Naive thymus-derived CD4-positive, alpha-beta T cell (primary cell): ENCODE results near the gene KLRF1. TPM values are rescaled to one million over a fixed set of nuclear protein-coding genes. Genes with fewer than 3 reads are reported as not detected.

ENCODE experiments used
- ATAC-seq: fragments of 150-1000 bp; cut with Tn5 transposase; 2 replicates; pipeline ENCODE4 v1.10.0; 2021; ENCODE audit warnings: mild to moderate bottlenecking, moderate library complexity
- CTCF ChIA-PET: fragments of 350-600 bp; sonication (Branson Sonifier 250); formaldehyde crosslinking; loops from one replicate; lab custom pipeline; 2021; ENCODE audit warnings: antibody characterized with exemption; lab: Charles Lee
- POLR2A ChIA-PET: fragments of 350-600 bp; sonication (Branson Sonifier 250); formaldehyde crosslinking; loops from one replicate; lab custom pipeline; 2021; ENCODE audit warnings: antibody characterized with exemption, inconsistent platforms; lab: Charles Lee
- DNase-seq, 9 donors: peaks; one replicate each; pipeline versions ENCODE4 v3.0.0 to v3.0.0-alpha.2; 2020 to 2022; ENCODE audit warnings: mixed read lengths in 1 of 9
- H3K27ac ChIP-seq: one replicate; pipeline ENCODE4 v1.7.0; 2013; ENCODE audit warnings: mild to moderate bottlenecking, low read depth, low read length, moderate library complexity
- H3K27me3 ChIP-seq, 2 donors: one replicate each; pipeline ENCODE4 v1.7.0; 2013; ENCODE audit warnings: low read length in 2 of 2, mild to moderate bottlenecking in 2 of 2, moderate library complexity in 2 of 2; ENCODE audit not compliant: control insufficient read depth in 2 of 2, insufficient read depth in 2 of 2
- H3K36me3 ChIP-seq, 3 experiments: 1 replicate in 2 of 3; 2 replicates in 1 of 3; pipeline ENCODE4 v1.7.0; 2013; ENCODE audit warnings: low read length in 3 of 3, mild to moderate bottlenecking in 3 of 3, moderate library complexity in 1 of 3; ENCODE audit not compliant: insufficient read depth in 3 of 3, control insufficient read depth in 2 of 3
- H3K4me1 ChIP-seq, 2 donors: one replicate each; pipeline ENCODE4 v1.7.0; 2013; ENCODE audit warnings: low read length in 2 of 2, mild to moderate bottlenecking in 2 of 2, moderate library complexity in 1 of 2; ENCODE audit not compliant: control insufficient read depth in 2 of 2, insufficient read depth in 2 of 2
- H3K4me3 ChIP-seq: 2 replicates; pipeline ENCODE4 v1.7.0; 2013; ENCODE audit warnings: mild to moderate bottlenecking, low read length
- H3K9me3 ChIP-seq, 3 experiments: 1 replicate in 2 of 3; 2 replicates in 1 of 3; pipeline ENCODE4 v1.7.0; 2013; ENCODE audit warnings: low read length in 3 of 3; ENCODE audit not compliant: control insufficient read depth in 2 of 3
- H3K27ac Mint-ChIP-seq, 9 donors: one replicate each; pipeline ENCODE4 v1.8.0; 2020 to 2022; ENCODE audit warnings: mixed read lengths in 9 of 9, mild to moderate bottlenecking in 8 of 9, moderate library complexity in 5 of 9, inconsistent platforms in 2 of 9
- H3K27me3 Mint-ChIP-seq, 5 donors: one replicate each; pipeline ENCODE4 v1.8.0; 2021 to 2022; ENCODE audit warnings: mixed read lengths in 5 of 5, mild to moderate bottlenecking in 1 of 5
- H3K36me3 Mint-ChIP-seq, 5 donors: one replicate each; pipeline ENCODE4 v1.8.0; 2020 to 2022; ENCODE audit warnings: mixed read lengths in 5 of 5, mild to moderate bottlenecking in 3 of 5, inconsistent platforms in 1 of 5
- H3K4me1 Mint-ChIP-seq, 7 donors: one replicate each; pipeline ENCODE4 v1.8.0; 2020 to 2022; ENCODE audit warnings: mixed read lengths in 7 of 7, mild to moderate bottlenecking in 3 of 7, inconsistent platforms in 1 of 7
- H3K4me3 Mint-ChIP-seq, 10 donors: one replicate each; pipeline ENCODE4 v1.8.0; 2020 to 2022; ENCODE audit warnings: mild to moderate bottlenecking in 10 of 10, mixed read lengths in 10 of 10, moderate library complexity in 6 of 10, inconsistent platforms in 2 of 10
- H3K9me3 Mint-ChIP-seq, 11 donors: one replicate each; pipeline ENCODE4 v1.8.0; 2020 to 2022; ENCODE audit warnings: mixed read lengths in 11 of 11, mild to moderate bottlenecking in 4 of 11, inconsistent platforms in 1 of 11, moderate library complexity in 1 of 11
- intact Hi-C, 2 donors: fragments of 100-400 bp; cut with micrococcal nuclease; formaldehyde crosslinking; loops; one replicate each; pipeline ENCODE4 v1.15.1; 2023
- polyA plus RNA-seq, 2 donors: library from polyadenylated mRNA; unstranded; fragments of 300-500 nt; fragmentation: Illumina TruSeq; gene quantifications; one replicate each; pipeline ENCODE4 v1.2.3, GENCODE V29; 2021
- total RNA-seq, 6 experiments: library from RNA in 5 of 6; stranded (reverse) in 5 of 6; gene quantifications; 1 replicate in 5 of 6; 2 replicates in 1 of 6; pipeline ENCODE4 v1.2.3 and lab custom pipeline; 2021 to 2026

The KLRF1 gene
- total and polyA plus RNA-seq, 7 experiments from 2014 or later, result 0.35 to 34.8 (median 1.3) TPM

DNA sequence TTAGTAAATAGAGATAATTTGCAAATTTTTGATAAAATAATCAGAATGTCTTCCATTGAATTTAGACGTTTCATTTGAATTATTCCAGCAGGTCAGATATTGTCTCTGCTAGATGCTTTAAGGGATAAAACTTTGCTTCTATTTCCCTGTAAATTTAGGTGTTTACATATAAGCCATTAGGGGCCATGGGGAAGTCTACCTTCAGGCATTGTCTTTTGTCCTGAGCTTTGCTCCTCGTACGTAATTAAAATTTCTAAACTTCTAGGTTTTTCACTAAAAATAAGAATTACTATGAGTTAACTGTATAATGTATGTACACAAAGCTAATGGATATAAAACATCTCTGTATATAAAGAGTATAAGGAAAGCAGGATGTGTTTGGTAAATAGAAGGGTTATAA lies 42.5 kb upstream of the KLRF1 start:
- H3K9me3 Mint-ChIP-seq, result peaks cover 0 to 11% (median 0%) of the 10 kb centered on the region in 11 donors
- H3K4me3 ChIP-seq, result no peak overlapping the region
- DNase-seq (no peak), ATAC-seq (no peak)
- no peaks in the 10 kb centered on the region for H3K9me3 ChIP-seq
- H3K36me3 Mint-ChIP-seq, result peaks cover 0 to 24% (median 0%) of the 10 kb centered on the region in 5 donors
- H3K36me3 ChIP-seq, result no peaks in the 10 kb centered on the region
- no peaks in the 10 kb centered on the region for H3K27me3 Mint-ChIP-seq
- no peak overlapping the region for H3K27ac ChIP-seq
- no peaks in the 10 kb centered on the region for H3K27me3 ChIP-seq
- ChIA-PET POLR2A (interaction anchor here (1.0 to 1.7 kb wide), 4 partner anchors 13 to 35 kb away, joined by 3 to 11 read pairs (median 4); partner anchors contain the start of gene CD69), CTCF (interaction anchor here (0.6 to 2.0 kb wide), 3 partner anchors 13 to 35 kb away, joined by 3 to 6 read pairs (median 5); no protein-coding TSS in a partner anchor)
- peaks cover 0 to 8% of the 10 kb centered on the region in 2 donors for H3K4me1 ChIP-seq
- no peak overlapping the region for H3K27ac Mint-ChIP-seq
- intact Hi-C loops, result loop anchor here in 1 of 2 donors (1.0 kb wide), 1 partner anchor 8 kb away; no protein-coding TSS in a partner anchor
- H3K4me3 Mint-ChIP-seq, result no peak overlapping the region
- H3K4me1 Mint-ChIP-seq, result peaks cover 16 to 48% (median 36%) of the 10 kb centered on the region in 7 donors

DNA sequence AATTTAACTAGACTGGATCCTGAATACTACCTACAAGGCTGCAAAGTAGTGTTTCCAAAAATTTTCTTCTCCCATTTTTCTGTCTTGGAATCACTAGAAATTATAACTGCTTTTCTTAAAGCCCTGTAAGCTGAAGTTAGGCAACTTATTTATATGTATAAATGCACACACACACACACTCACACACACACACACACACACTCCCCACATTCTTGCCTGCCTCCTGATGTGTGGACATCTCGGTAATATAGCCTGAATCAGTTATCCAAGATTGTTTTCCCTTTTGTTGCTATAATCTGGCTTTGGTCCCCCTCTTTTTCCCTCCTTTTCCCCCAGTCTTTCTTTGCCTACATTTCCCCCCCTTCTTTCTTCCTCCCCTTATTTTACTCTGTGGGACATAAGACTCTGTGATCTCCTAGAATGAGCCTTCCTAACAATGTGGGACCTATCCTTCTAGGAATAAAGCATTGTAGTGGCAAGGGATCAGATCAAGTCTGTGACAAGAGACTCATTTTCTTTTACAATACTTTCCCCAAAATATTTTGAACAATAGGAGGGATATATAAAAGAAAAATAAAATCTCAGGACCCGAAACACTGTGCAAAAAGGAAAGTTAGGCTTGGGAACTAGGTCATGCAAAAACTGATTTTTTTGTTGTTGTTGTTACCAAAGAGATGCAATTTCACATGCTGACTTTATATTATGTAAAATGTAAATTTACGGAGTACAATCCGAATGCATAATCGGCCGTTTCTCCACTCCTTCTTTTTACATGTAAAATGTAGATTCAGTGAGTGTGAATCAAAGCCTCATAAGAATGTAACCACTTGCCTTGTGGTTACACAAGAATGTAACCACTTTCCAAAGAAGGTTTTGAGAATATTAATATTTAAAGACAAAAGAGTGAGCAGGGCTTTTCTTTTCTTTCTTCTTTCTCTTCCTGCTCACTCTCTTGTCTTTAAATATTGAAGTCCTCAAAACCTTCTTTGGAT lies 40.3 kb upstream of the KLRF1 start:
- Histone ChIP-seq H3K27ac (no peak overlapping the region), H3K4me3 (no peak overlapping the region), H3K4me1 (no peaks in the 10 kb centered on the region), H3K36me3 (no peaks in the 10 kb centered on the region), H3K27me3 (no peaks in the 10 kb centered on the region), H3K9me3 (no peaks in the 10 kb centered on the region)
- peak overlapping the region in 1 of 9 donors; percentile 58 for H3K27ac Mint-ChIP-seq
- intact Hi-C loops, result loop anchor here in 1 of 2 donors (1.0 kb wide), 1 partner anchor 14 kb away; no protein-coding TSS in a partner anchor
- POLR2A ChIA-PET, result interaction anchor here (0.7 kb wide), 1 partner anchor 19 kb away, joined by 3 read pairs; no protein-coding TSS in a partner anchor
- H3K27me3 Mint-ChIP-seq, result no peaks in the 10 kb centered on the region
- H3K4me1 Mint-ChIP-seq, result peaks cover 11 to 35% (median 22%) of the 10 kb centered on the region in 7 donors
- ATAC-seq, result no peak
- CTCF ChIA-PET, result interaction anchor here (0.7 kb wide), 1 partner anchor 10 kb away, joined by 3 read pairs; no protein-coding TSS in a partner anchor
- peaks cover 0 to 25% (median 4%) of the 10 kb centered on the region in 5 donors for H3K36me3 Mint-ChIP-seq
- DNase-seq, result no peak
- H3K4me3 Mint-ChIP-seq, result no peak overlapping the region
- H3K9me3 Mint-ChIP-seq, result peaks cover 0 to 12% (median 3%) of the 10 kb centered on the region in 11 donors

DNA sequence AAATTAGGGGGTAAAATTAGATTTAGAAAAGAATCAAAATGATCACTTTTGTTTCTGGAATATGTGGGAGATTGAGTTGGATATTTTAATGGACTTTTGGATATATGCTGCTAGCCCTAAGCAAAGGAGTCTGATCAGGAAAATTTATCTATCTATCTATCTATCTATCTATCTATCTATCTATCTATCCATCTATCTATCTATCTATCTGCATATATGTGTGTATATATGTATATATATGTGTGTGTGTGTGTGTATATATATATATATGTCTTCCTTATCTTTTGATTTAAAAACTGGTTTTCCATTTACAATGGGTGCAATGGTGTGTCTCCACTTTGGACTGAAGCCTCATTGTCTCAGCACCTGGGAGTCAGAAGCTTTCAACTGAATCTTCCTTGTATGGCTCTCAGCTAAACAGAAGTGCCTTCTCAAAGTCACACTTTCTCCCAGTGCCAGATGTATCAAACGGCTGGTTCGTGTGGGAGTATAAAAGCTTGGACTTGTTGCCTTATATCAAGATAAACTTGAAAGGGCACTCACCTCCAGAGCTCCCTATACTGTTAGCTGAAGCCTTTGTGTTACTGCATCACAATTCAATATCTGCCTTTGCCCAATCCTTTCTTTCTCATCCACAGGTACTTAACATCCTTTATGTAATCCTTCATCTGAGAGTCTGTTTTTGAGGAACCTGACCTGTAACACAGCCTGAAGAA lies 34.9 kb upstream of the KLRF1 start:
- intact Hi-C loops, result loop anchor here in 1 of 2 donors (10.0 kb wide), 1 partner anchor 458 kb away; no protein-coding TSS in a partner anchor
- H3K4me3 ChIP-seq, result no peak overlapping the region
- Mint-ChIP-seq H3K27me3 (no peaks in the 10 kb centered on the region), H3K27ac (peak overlapping the region in 1 of 9 donors; percentile 41), H3K9me3 (peaks cover 0 to 12% (median 3%) of the 10 kb centered on the region in 11 donors), H3K4me1 (peaks cover 41 to 68% (median 60%) of the 10 kb centered on the region in 7 donors), H3K36me3 (peaks cover 0 to 23% (median 4%) of the 10 kb centered on the region in 5 donors), H3K4me3 (no peak overlapping the region)
- peaks cover 36 to 39% of the 10 kb centered on the region in 2 donors for H3K4me1 ChIP-seq
- DNase-seq (no peak), ATAC-seq (no peak)
- ChIA-PET CTCF (interaction anchor here (1.0 to 1.3 kb wide), 3 partner anchors 24 to 50 kb away, joined by 5 to 7 read pairs (median 5); no protein-coding TSS in a partner anchor), POLR2A (interaction anchor here (0.5 to 1.5 kb wide), 5 partner anchors 31 to 144 kb away, joined by 5 to 9 read pairs (median 5); partner anchors contain the start of gene CD69)
- no peaks in the 10 kb centered on the region for H3K27me3 ChIP-seq
- H3K27ac ChIP-seq, result no peak overlapping the region
- no peaks in the 10 kb centered on the region for H3K9me3 ChIP-seq
- H3K36me3 ChIP-seq, result no peaks in the 10 kb centered on the region

DNA sequence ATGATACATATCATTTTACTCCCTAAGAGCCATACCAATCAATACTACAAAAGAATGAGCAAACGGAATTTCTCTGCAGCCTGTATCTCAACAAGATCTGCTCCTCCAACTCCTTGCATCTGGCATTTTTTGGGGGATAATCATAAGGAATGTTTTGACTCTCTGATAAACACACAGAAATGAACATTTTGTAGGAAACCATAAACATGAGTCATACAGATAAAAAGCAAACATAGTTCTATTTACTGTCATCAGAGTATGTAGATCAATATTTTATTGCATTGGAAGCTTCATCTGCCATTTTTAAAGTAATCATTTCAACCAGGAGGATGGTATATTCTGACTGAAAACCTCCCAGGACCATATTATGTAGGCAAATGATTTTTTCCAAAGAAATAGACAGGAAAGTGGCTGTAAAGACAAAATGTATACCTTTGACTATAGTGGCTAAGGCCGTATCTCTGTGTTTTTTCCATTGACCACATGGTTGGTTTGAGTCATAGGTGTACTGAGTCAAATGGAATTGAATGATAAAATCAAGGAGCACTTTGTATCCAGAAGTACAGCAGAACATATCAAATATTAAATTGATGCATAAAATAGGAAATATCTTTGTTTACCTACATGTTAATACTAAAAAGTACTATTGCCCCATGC lies 34.2 kb upstream of the KLRF1 start:
- peaks cover 0 to 11% (median 2%) of the 10 kb centered on the region in 11 donors for H3K9me3 Mint-ChIP-seq
- intact Hi-C loops, result loop anchor here (1.0 to 10.0 kb wide), 4 partner anchors 8 to 458 kb away; no protein-coding TSS in a partner anchor
- H3K36me3 ChIP-seq, result no peaks in the 10 kb centered on the region
- CTCF ChIA-PET, result interaction anchor here (1.0 to 1.3 kb wide), 3 partner anchors 25 to 51 kb away, joined by 5 to 7 read pairs (median 5); no protein-coding TSS in a partner anchor
- ATAC-seq, result no peak
- H3K4me1 Mint-ChIP-seq, result peaks cover 40 to 70% (median 57%) of the 10 kb centered on the region in 7 donors
- peaks cover 42 to 43% of the 10 kb centered on the region in 2 donors for H3K4me1 ChIP-seq
- H3K9me3 ChIP-seq, result no peaks in the 10 kb centered on the region
- DNase-seq, result no peak
- H3K27me3 ChIP-seq, result no peaks in the 10 kb centered on the region
- POLR2A ChIA-PET, result interaction anchor here (0.5 to 1.5 kb wide), 4 partner anchors 35 to 145 kb away, joined by 5 to 9 read pairs (median 6); no protein-coding TSS in a partner anchor
- H3K27me3 Mint-ChIP-seq, result no peaks in the 10 kb centered on the region
- H3K27ac ChIP-seq, result no peak overlapping the region
- peak overlapping the region in 4 of 9 donors; percentile 52 to 86 (median 78) for H3K27ac Mint-ChIP-seq
- H3K36me3 Mint-ChIP-seq, result peaks cover 0 to 22% (median 4%) of the 10 kb centered on the region in 5 donors
- no peak overlapping the region for H3K4me3 ChIP-seq
- peak overlapping the region in 4 of 10 donors; percentile 4 to 78 (median 70) for H3K4me3 Mint-ChIP-seq

DNA sequence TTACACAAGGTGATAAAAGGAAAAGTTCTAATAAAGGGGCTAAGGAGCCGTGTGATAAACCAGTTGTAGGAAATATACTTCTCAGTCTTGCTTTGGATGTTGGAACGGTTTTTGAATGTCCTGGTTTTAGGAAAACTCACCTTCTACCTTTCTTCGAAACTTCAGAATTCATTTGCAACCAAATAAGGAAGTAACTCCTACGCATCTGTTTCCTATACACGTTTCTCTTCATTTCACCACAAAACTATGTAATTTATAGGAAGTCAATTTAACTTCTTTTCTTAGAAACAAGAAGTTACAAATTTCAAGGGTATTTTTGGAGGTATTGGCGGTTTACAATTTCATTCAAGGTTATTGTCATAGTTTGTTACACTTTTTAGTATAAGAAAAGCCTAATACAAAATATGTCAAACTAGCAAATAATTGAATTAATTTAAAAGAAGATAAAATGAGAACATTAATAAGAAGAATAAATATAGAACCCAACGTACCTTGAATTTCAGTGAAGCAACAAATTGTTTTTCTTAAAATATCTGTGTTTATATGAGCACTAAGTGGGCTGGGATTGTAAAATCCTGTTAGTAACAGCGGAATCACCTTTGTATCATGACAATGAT lies 33.4 kb upstream of the KLRF1 start:
- POLR2A ChIA-PET, result interaction anchor here (0.5 to 10.6 kb wide), 4 partner anchors 10 to 144 kb away, joined by 3 to 433 read pairs (median 4); partner anchors contain the start of gene CD69
- Histone ChIP-seq H3K27ac (peak overlapping the region; percentile 50), H3K9me3 (no peaks in the 10 kb centered on the region), H3K36me3 (no peaks in the 10 kb centered on the region), H3K4me1 (peaks cover 42 to 44% of the 10 kb centered on the region in 2 donors), H3K27me3 (no peaks in the 10 kb centered on the region), H3K4me3 (peak overlapping the region; percentile 24)
- Mint-ChIP-seq H3K36me3 (peaks cover 0 to 18% (median 4%) of the 10 kb centered on the region in 5 donors), H3K27me3 (no peaks in the 10 kb centered on the region), H3K9me3 (peaks cover 0 to 10% (median 2%) of the 10 kb centered on the region in 11 donors), H3K4me3 (peak overlapping the region; percentile 12 to 83 (median 72)), H3K4me1 (peaks cover 41 to 73% (median 59%) of the 10 kb centered on the region in 7 donors), H3K27ac (peak overlapping the region; percentile 13 to 91 (median 76))
- ATAC-seq, result peak; percentile 45
- intact Hi-C loops, result loop anchor here (1.0 to 10.0 kb wide), 5 partner anchors 9 to 459 kb away; partner anchors contain the start of gene CLEC2D (in 1 of the 2)
- CTCF ChIA-PET, result interaction anchor here (0.7 to 10.7 kb wide), 3 partner anchors 40 to 458 kb away, joined by 3 to 616 read pairs (median 8); partner anchors contain the start of gene CD69
- peak in 7 of 9 donors; percentile 22 to 58 (median 41) for DNase-seq
